Heart right ventricle (tissue), 16 donors: Measurements from ENCODE around the gene ARHGEF4. TPM values are rescaled to one million over a fixed set of nuclear protein-coding genes. Genes with fewer than 3 reads are reported as not detected.

Experiments
- ATAC-seq, 8 donors: fragments of 200-7000 bp; cut with Tn5 transposase; one replicate each; pipeline ENCODE4 v1.9.1; 2020; ENCODE audit warnings: mild to moderate bottlenecking in 8 of 8, moderate library complexity in 8 of 8, moderate number of reproducible peaks in 1 of 8
- DNase-seq, 2 donors: peaks; one replicate each; pipeline ENCODE4 v3.0.0-alpha.2; 2020
- H3K27ac ChIP-seq, 10 donors: fragments of 200-600 bp; sonication (generic) in 2 of 10; one replicate each; pipeline versions ENCODE4 v1.5.0 to v1.8.0; 2020 to 2022; ENCODE audit warnings: mild to moderate bottlenecking in 3 of 10
- H3K27me3 ChIP-seq, 7 donors: fragments of 200-600 bp; one replicate each; pipeline ENCODE4 v1.8.0; 2021 to 2022; ENCODE audit warnings: mild to moderate bottlenecking in 2 of 7
- H3K36me3 ChIP-seq, 9 donors: fragments of 200-600 bp; sonication (generic) in 1 of 9; one replicate each; pipeline versions ENCODE4 v1.5.0 to v1.8.0; 2020 to 2022; ENCODE audit warnings: mild to moderate bottlenecking in 2 of 9
- H3K4me1 ChIP-seq, 9 donors: fragments of 200-600 bp; sonication (generic) in 1 of 9; one replicate each; pipeline versions ENCODE4 v1.5.0 to v1.8.0; 2020 to 2022; ENCODE audit warnings: mild to moderate bottlenecking in 4 of 9
- H3K4me3 ChIP-seq, 10 donors: fragments of 200-600 bp; sonication (generic) in 2 of 10; one replicate each; pipeline versions ENCODE4 v1.5.0 to v1.8.0; 2020 to 2022; ENCODE audit warnings: mild to moderate bottlenecking in 7 of 10, moderate library complexity in 2 of 10
- H3K9me3 ChIP-seq, 11 donors: fragments of 200-600 bp in 10 of 11; sonication (generic) in 2 of 11; one replicate each; pipeline versions ENCODE4 v1.5.0 to v1.8.0; 2013 to 2022; ENCODE audit warnings: mild to moderate bottlenecking in 2 of 11, control low read depth in 1 of 11, moderate library complexity in 1 of 11
- WGBS, 2 donors: extraction: QIAGEN DNeasy Blood & Tissue Kit; methylation state at CpG; one replicate each; pipeline ENCODE4 v1.1.7; 2013; ENCODE audit warnings: inconsistent platforms in 1 of 2; 5-methylcytosine and 5-hydroxymethylcytosine counted together
- intact Hi-C, 10 donors: fragments of 100-400 bp; cut with DNase I; formaldehyde crosslinking; loops; one replicate each; pipeline versions ENCODE4 v1.11.1 to v1.14.2; 2022
- polyA plus RNA-seq, 2 donors: library from polyadenylated mRNA; stranded (reverse); fragments of 200-250 nt; gene quantifications; one replicate each; pipeline ENCODE4 v1.2.3, GENCODE V29; 2013
- total RNA-seq, 10 donors: library from RNA; stranded (reverse); fragmentation: NEBNext Ultra II Directional in 3 of 10; extraction: Animal tissue kit (Norgen Biotek cat#: 25700) in 3 of 10; gene quantifications; one replicate each; pipeline versions ENCODE4 v1.2.1 to v1.2.4, GENCODE V29; 2021 to 2023
- TF ChIP-seq, protein P1 (sequence below), 9 donors: fragments of 200-600 bp; sonication (generic) in 2 of 9; IDR thresholded peaks; one replicate each; pipeline versions ENCODE4 v1.5.0 to v1.8.0; 2021 to 2022; ENCODE audit warnings: antibody characterized with exemption in 9 of 9, mild to moderate bottlenecking in 5 of 9, moderate library complexity in 1 of 9
- donor health status: Arrhythmogenic right ventricular cardiomyopathy.
- donor health status: ischemic (EF 13 %, LVEDD 7.1; RV severe dilation, severe dysfunction).
- donor health status: healthy with polysubstance abuse.
- donor health status: DM: no; HTN: yes; CAD: no.
- donor health status: DM: no; HTN: no; CAD: no.
- donor health status: ischemic (EF 25% LVEDD 6.9; RV normal size, moderate dysfunction).
- donor health status: ischemic (EF 25% LVEDD 5.7; RV mildly dilated, moderate dysfunction).
- donor health status: healthy.
- donor health status: DM: yes; HTN: yes; CAD: no.
- donor health status: Ischemic cardiomyopathy.
- donor health status: ischemic (EF 35%, LVEDD 5.7; RV mildly dilated, moderate dysfunction).
- donor health status: nonischemic (EF 11% LVEDD 7.7; RV severe dilation, severe dysfunction).
- donor health status: DM: yes; HTN: yes; CAD: no.
- donor health status: PGD.
- donor health status: ischemic (EF 29% LVEDD 5.4; RV normal size, mild dysfunction).
- donor health status: nonischemic (EF 23%, LVEDD 6.1; RV moderate dilation, normal function).

Gene ARHGEF4
- total and polyA plus RNA-seq, 12 donors: 0.67 to 6.5 (median 3.4) TPM

DNA sequence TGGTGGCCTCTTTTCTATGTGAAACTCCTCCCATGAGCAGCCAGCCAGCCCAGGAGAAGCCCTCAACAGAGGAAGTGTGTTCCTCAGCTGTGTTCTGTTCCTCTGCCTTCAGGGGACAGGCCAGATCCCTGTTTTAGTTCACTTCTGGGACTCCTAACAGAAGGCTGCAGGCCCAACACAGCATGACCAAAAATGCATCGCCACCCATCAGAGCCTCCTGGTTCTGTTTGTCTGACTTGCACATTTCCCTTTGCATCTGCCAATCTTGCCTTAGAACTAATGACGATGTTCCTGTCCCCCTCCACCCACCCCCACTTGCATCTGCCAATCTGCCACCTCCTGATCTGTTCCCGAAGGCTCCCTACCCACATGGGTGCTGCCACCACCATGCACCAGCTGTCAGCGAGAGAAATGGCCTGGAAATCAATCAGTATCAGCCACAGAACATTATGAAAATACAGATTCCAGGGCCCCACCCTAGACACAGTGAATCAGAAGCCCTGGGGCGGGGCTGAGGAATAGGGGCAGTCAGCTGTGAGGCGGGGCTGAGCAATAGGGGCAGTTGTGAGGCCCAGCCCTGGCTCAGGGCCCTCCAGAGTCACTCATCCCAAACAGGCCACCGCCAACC, 205.5 kb downstream of the ARHGEF4 start:
- ATAC-seq: no peak
- peaks cover 4 to 36% (median 22%) of the 10 kb centered on the region in 7 donors for H3K27me3 ChIP-seq
- H3K9me3 ChIP-seq: no peaks in the 10 kb centered on the region
- no peak for DNase-seq
- 87 to 95% methylated on average over 7 of the region's 7 CpGs for WGBS, 2 donors
- peaks cover 0 to 26% (median 9%) of the 10 kb centered on the region in 9 donors for H3K4me1 ChIP-seq
- no peak overlapping the region for H3K4me3 ChIP-seq
- TF ChIP-seq, protein P1, sequence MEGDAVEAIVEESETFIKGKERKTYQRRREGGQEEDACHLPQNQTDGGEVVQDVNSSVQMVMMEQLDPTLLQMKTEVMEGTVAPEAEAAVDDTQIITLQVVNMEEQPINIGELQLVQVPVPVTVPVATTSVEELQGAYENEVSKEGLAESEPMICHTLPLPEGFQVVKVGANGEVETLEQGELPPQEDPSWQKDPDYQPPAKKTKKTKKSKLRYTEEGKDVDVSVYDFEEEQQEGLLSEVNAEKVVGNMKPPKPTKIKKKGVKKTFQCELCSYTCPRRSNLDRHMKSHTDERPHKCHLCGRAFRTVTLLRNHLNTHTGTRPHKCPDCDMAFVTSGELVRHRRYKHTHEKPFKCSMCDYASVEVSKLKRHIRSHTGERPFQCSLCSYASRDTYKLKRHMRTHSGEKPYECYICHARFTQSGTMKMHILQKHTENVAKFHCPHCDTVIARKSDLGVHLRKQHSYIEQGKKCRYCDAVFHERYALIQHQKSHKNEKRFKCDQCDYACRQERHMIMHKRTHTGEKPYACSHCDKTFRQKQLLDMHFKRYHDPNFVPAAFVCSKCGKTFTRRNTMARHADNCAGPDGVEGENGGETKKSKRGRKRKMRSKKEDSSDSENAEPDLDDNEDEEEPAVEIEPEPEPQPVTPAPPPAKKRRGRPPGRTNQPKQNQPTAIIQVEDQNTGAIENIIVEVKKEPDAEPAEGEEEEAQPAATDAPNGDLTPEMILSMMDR (IDR thresholded peaks at IDR 0.05): no peak
- H3K36me3 ChIP-seq: peaks cover 0 to 14% (median 0%) of the 10 kb centered on the region in 9 donors
- no peak overlapping the region for H3K27ac ChIP-seq
- intact Hi-C loops: loop anchor here in 1 of 10 donors (10.0 kb wide), 1 partner anchor 93 kb away; no protein-coding TSS in a partner anchor

DNA sequence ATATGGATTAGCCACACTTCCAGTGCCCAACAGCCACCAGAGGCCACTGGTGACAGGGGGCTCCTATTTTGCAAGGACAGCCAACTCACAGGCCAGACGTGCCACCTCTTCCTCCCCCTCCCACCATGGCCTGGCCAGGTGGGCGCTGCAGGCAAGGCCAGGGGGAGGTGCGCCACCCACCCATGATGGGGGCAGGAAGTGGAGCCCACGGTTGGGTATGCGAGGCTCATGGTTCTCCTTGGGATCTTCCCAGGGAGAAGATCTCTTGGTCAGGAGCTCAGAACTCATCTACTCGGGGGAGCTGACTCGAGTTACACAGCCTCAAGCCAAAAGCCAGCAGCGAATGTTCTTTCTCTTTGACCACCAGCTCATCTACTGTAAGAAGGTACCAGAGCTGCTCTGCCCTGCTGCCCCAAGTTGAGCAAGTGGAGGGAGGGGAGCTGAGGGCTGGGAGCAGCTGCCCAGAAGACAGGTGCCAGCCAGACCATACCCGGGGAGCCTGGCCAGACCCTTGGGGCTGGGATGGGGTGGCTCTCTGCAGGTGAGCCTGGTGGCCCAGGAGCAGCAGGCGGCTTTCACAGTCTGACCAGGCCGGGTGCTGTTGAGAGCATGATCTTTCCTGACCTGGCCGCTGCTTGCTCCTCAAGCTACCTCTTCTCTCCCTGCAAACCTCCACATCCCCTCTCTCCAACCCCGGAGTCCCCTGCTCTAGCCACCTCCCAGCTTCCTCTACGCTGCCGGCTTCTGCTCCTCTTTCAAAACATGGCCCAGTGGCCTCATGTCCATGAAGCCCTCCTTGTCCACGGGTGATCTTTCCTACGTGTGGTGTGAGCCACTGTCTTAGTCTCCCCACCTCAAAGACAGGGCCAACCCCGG, 206.7 kb downstream of the ARHGEF4 start:
- H3K27me3 ChIP-seq: peaks cover 4 to 32% (median 21%) of the 10 kb centered on the region in 7 donors
- ATAC-seq (no peak), DNase-seq (no peak)
- H3K9me3 ChIP-seq: no peaks in the 10 kb centered on the region
- intact Hi-C loops: loop anchor here in 1 of 10 donors (10.0 kb wide), 1 partner anchor 91 kb away; no protein-coding TSS in a partner anchor
- peaks cover 0 to 26% (median 0%) of the 10 kb centered on the region in 9 donors for H3K36me3 ChIP-seq
- peaks cover 0 to 26% (median 9%) of the 10 kb centered on the region in 9 donors for H3K4me1 ChIP-seq
- 90 to 91% methylated on average over 18 of the region's 18 CpGs for WGBS, 2 donors
- no peak overlapping the region for H3K27ac ChIP-seq
- H3K4me3 ChIP-seq: no peak overlapping the region
- TF ChIP-seq, protein P1 (IDR thresholded peaks at IDR 0.05): no peak

DNA sequence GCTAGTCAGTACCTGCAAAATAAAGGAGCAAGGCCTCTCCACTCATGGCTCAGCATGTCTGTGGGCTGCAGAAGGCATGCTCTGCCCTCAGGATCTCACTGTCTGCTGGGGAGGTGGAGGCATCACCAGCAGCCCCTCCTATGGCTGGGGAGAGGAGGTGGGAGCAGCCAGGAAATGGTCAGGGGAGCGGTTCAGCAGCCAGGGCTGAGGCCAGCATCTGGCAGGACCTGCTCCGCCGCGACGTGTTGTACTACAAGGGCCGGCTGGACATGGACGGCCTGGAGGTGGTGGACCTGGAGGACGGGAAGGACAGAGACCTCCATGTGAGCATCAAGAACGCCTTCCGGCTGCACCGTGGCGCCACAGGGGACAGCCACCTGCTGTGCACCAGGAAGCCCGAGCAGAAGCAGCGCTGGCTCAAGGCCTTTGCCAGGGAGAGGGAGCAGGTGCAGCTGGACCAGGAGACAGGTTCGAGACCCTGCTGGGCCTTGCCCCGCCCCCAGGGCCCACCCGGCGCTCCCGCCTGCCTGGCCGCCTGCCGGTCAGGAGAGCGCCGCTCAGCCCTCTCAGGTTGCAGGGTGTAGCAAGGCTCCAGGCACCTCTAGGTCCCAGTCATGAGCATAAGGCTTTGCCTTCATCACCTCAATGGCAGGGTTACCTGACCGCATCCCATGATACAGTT, 207.5 kb downstream of the ARHGEF4 start:
- peaks cover 4 to 24% (median 16%) of the 10 kb centered on the region in 7 donors for H3K27me3 ChIP-seq
- intact Hi-C loops: loop anchor here in 1 of 10 donors (10.0 kb wide), 1 partner anchor 91 kb away; no protein-coding TSS in a partner anchor
- H3K4me3 ChIP-seq: no peak overlapping the region
- H3K27ac ChIP-seq: no peak overlapping the region
- ATAC-seq (no peak), DNase-seq (no peak)
- H3K36me3 ChIP-seq: peaks cover 0 to 34% (median 6%) of the 10 kb centered on the region in 9 donors
- 90 to 93% methylated on average over 22 to 24 of the region's 24 CpGs for WGBS, 2 donors
- H3K9me3 ChIP-seq: no peaks in the 10 kb centered on the region
- H3K4me1 ChIP-seq: peaks cover 0 to 26% (median 9%) of the 10 kb centered on the region in 9 donors
- TF ChIP-seq, protein P1 (IDR thresholded peaks at IDR 0.05): no peak

DNA sequence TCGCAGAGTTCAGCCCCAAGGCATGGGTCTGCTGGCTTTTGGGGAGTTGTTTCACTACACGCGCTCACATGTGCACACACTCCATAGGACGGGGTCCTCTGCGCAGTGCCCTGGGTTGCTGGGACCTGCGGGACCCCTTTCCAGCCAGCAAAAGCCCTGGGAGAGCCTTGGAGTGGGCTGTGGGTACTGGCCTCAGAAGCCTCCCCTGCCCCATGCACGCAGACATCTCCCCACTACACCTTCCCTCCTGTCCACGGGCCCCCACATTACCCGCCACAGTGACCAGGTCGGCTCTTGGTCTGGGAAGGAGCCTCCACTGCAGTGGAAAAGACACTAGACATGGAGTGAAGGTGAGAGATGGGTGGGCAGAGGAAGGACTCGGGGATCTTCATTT, 208.0 kb downstream of the ARHGEF4 start:
- Histone ChIP-seq H3K36me3 (peaks cover 0 to 39% (median 11%) of the 10 kb centered on the region in 9 donors), H3K4me1 (peaks cover 0 to 24% (median 9%) of the 10 kb centered on the region in 9 donors), H3K4me3 (no peak overlapping the region), H3K27me3 (peaks cover 4 to 19% (median 10%) of the 10 kb centered on the region in 7 donors), H3K9me3 (no peaks in the 10 kb centered on the region), H3K27ac (no peak overlapping the region)
- intact Hi-C loops: loop anchor here in 1 of 10 donors (10.0 kb wide), 1 partner anchor 90 kb away; no protein-coding TSS in a partner anchor
- TF ChIP-seq, protein P1 (IDR thresholded peaks at IDR 0.05): no peak
- ATAC-seq: no peak
- WGBS, 2 donors: 96% methylated on average over 11 of the region's 11 CpGs
- no peak for DNase-seq
